Measurements from ENCODE around the gene GGN. TPM values are rescaled to one million over a fixed set of nuclear protein-coding genes. Genes with fewer than 3 reads are reported as not detected.
"Not testable (repeated sequence)": the region's sequence is repeated elsewhere in the genome, so short reads cannot be mapped to it uniquely, and the experiment has no call there.

Gene GGN
- total RNA-seq, 4 donors from 2014 or later: 0.36 to 1.9 (median 1.5) TPM

GRCh38 chr19:38352611-38353010 is 35.2 kb downstream of the GGN start:
- intact Hi-C loops (cut with DNase I; ENCODE audit: low total_unique reads): no loop called here
- TF ChIP-seq, protein P1, sequence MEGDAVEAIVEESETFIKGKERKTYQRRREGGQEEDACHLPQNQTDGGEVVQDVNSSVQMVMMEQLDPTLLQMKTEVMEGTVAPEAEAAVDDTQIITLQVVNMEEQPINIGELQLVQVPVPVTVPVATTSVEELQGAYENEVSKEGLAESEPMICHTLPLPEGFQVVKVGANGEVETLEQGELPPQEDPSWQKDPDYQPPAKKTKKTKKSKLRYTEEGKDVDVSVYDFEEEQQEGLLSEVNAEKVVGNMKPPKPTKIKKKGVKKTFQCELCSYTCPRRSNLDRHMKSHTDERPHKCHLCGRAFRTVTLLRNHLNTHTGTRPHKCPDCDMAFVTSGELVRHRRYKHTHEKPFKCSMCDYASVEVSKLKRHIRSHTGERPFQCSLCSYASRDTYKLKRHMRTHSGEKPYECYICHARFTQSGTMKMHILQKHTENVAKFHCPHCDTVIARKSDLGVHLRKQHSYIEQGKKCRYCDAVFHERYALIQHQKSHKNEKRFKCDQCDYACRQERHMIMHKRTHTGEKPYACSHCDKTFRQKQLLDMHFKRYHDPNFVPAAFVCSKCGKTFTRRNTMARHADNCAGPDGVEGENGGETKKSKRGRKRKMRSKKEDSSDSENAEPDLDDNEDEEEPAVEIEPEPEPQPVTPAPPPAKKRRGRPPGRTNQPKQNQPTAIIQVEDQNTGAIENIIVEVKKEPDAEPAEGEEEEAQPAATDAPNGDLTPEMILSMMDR (IDR thresholded peaks at IDR 0.05): no peak
- TF ChIP-seq POLR2A (IDR thresholded peaks at IDR 0.05): no peak
- 58 to 68% methylated on average over 8 of the region's 8 CpGs for WGBS, 2 donors
- no peak for DNase-seq (ENCODE audit: low spot score in 2 of 2)
- no peak overlapping the region for H3K4me3 ChIP-seq (ENCODE audit: low read depth, poor library complexity, severe bottlenecking)

DNA sequence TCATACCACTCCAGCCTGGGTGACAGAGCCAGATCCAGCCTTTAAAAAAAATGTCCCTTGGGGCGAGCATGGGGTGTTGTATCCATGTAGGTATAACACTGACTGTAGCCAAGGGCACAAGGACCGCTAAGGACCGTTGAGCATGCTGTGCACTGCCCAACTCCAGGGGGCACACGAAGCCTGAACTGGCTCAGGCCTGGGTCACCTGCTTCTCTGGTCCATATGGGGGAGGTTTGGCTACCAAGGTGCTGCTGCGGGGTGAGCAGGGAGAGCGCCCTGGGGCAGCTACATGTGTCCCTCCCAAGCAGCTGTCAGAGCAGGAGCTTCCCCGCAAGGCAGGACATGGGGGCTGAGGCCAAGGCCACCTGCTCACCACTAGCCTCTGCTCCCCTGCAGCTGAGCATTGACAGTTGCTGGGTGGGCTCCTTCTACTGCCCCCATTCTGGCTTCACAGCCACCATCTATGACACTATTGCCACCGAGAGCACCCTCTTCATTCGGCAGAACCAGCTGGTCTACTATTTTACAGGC is 35.9 kb downstream of the GGN start:
- TF ChIP-seq, protein P1 (IDR thresholded peaks at IDR 0.05): no peak
- no peak for TF ChIP-seq POLR2A (IDR thresholded peaks at IDR 0.05)
- intact Hi-C loops (cut with DNase I; ENCODE audit: low total_unique reads): no loop called here
- DNase-seq (ENCODE audit: low spot score in 2 of 2): no peak
- 72 to 75% methylated on average over 9 of the region's 9 CpGs for WGBS, 2 donors
- no peak overlapping the region for H3K4me3 ChIP-seq (ENCODE audit: low read depth, poor library complexity, severe bottlenecking)

- intact Hi-C loops (cut with DNase I; ENCODE audit: low total_unique reads): no loop called here
- 86 to 91% methylated on average over 3 of the region's 3 CpGs for WGBS, 2 donors
- TF ChIP-seq, protein P1 (IDR thresholded peaks at IDR 0.05): no peak
- TF ChIP-seq POLR2A (IDR thresholded peaks at IDR 0.05): no peak
- H3K4me3 ChIP-seq (ENCODE audit: low read depth, poor library complexity, severe bottlenecking): no peak overlapping the region
- DNase-seq (ENCODE audit: low spot score in 2 of 2): no peak
These were observed 37.0 kb downstream of the GGN start for GRCh38 chr19:38350883-38351282.

DNA sequence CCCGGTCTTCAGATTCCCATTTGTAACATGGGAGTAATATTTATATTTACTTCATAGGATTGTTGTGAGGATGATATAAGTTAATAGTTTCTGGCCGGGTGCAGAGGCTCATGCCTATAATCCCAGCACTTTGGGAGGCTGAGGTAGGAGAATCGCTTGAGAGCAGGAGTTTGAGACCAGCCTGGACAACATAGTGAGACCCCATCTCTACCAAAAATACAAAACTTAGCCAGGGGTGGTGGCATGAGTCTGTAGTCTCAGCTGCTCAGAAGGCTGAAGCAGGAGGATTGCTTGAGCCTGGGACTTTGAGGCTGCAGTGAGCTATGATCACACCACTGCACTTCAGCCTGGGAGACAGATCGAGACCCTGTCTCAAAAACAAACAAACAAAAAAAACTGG is 41.0 kb downstream of the GGN start:
- 77 to 78% methylated on average over 4 of the region's 4 CpGs for WGBS, 2 donors
- no peak for DNase-seq (ENCODE audit: low spot score in 2 of 2)
- intact Hi-C loops (cut with DNase I; ENCODE audit: low total_unique reads): no loop called here
- no peak overlapping the region for H3K4me3 ChIP-seq (ENCODE audit: low read depth, poor library complexity, severe bottlenecking)
- TF ChIP-seq, protein P1 (IDR thresholded peaks at IDR 0.05): no peak
- no peak for TF ChIP-seq POLR2A (IDR thresholded peaks at IDR 0.05)

GRCh38 chr19:38340927-38341326 is 46.9 kb downstream of the GGN start:
- WGBS, 2 donors: 90 to 91% methylated on average over 2 of the region's 2 CpGs
- intact Hi-C loops (cut with DNase I; ENCODE audit: low total_unique reads): no loop called here
- DNase-seq (ENCODE audit: low spot score in 2 of 2): no peak
- TF ChIP-seq, protein P1 (IDR thresholded peaks at IDR 0.05): no peak
- TF ChIP-seq POLR2A (IDR thresholded peaks at IDR 0.05): no peak
- no peak overlapping the region for H3K4me3 ChIP-seq (ENCODE audit: low read depth, poor library complexity, severe bottlenecking)

DNA sequence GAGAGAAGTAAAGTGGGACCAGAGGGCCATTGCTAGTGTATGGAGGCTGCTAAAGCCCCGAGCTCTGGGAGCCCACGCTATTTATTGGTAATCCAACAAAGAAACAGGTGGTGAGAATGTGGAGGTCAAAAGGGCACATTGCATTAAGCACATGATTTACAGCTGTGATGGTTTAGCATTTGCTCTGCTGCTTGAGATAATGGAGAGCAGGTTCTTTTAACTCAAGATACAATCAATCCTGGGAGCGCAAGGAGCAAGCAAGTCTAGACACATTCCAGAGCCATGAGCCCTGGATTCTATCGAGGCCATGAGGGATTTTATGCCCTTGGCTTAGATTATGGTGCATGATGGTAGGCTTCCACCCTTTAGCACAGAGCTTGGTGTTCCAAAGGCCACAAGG is 48.8 kb downstream of the GGN start:
- DNase-seq (ENCODE audit: low spot score in 2 of 2); intact Hi-C loops (cut with DNase I; ENCODE audit: low total_unique reads); H3K4me3 ChIP-seq (ENCODE audit: low read depth, poor library complexity, severe bottlenecking): not testable (repeated sequence)
- WGBS, 2 donors: 41 to 45% methylated on average over 4 of the region's 4 CpGs

Measured in lower leg skin (tissue), 4 donors.